ENCODE data around the gene AGGF1. TPM values are rescaled to one million over a fixed set of nuclear protein-coding genes. Genes with fewer than 3 reads are reported as not detected.
"Not testable (repeated sequence)": the region's sequence is repeated elsewhere in the genome, so short reads cannot be mapped to it uniquely, and the experiment has no call there.

AGGF1 gene
- total RNA-seq, 1 experiment from 2014 or later = 26.7 TPM

- Histone ChIP-seq H3K4me1 (replicated peaks) (peaks cover 7% of the 10 kb centered on the region), H3K27ac (peak overlapping the region; percentile 13; the same call in 1 of the 2 replicates), H3K36me3 (no peaks in the 10 kb centered on the region; the same call in 1 of the 2 replicates), H3K9me3 (replicated peaks) (no peaks in the 10 kb centered on the region), H3K27me3 (replicated peaks) (no peaks in the 10 kb centered on the region), H3K4me3 (peak overlapping the region; percentile 60)
- no peak for DNase-seq (ENCODE audit: low read depth in 1 of 2, low spot score in 2 of 2)
These were observed 56.1 kb downstream of the AGGF1 start for GRCh38 chr5:77086368-77086688.

- Histone ChIP-seq H3K27me3 (replicated peaks) (no peaks in the 10 kb centered on the region), H3K36me3 (no peaks in the 10 kb centered on the region; the same call in 1 of the 2 replicates), H3K4me1 (replicated peaks) (peaks cover 7% of the 10 kb centered on the region), H3K27ac (peak within 1 kb of the TSS; percentile 62), H3K4me3 (peak within 1 kb of the TSS; percentile 60), H3K9me3 (replicated peaks) (no peaks in the 10 kb centered on the region)
- peak; percentile 66 to 79 for DNase-seq (ENCODE audit: low read depth in 1 of 2, low spot score in 2 of 2)
These were observed 56.7 kb downstream of the AGGF1 start, which contains the start of gene ZBED3 for GRCh38 chr5:77086689-77087483. ZBED3 (minus strand) TSS chr5:77087285; CDS start chr5:77077878, 9,407 bp downstream.

- no peaks in the 10 kb centered on the region; the same call in 1 of the 2 replicates for H3K36me3 ChIP-seq
- H3K4me3 ChIP-seq = peak overlapping the region; percentile 60
- DNase-seq (ENCODE audit: low read depth in 1 of 2, low spot score in 2 of 2) = no peak
- H3K4me1 ChIP-seq (replicated peaks) = peaks cover 7% of the 10 kb centered on the region
- no peaks in the 10 kb centered on the region for H3K9me3 ChIP-seq (replicated peaks)
- H3K27ac ChIP-seq = no peak overlapping the region
- no peaks in the 10 kb centered on the region for H3K27me3 ChIP-seq (replicated peaks)
These were observed 57.5 kb downstream of the AGGF1 start for GRCh38 chr5:77087484-77088261.

GRCh38 chr5:77095189-77095588 is 65.0 kb downstream of the AGGF1 start:
- Histone ChIP-seq H3K36me3 (no peaks in the 10 kb centered on the region), H3K27me3 (replicated peaks) (no peaks in the 10 kb centered on the region), H3K4me1 (replicated peaks) (no peaks in the 10 kb centered on the region), H3K4me3 (no peak overlapping the region), H3K9me3 (replicated peaks) (no peaks in the 10 kb centered on the region), H3K27ac (no peak overlapping the region)
- DNase-seq (ENCODE audit: low read depth in 1 of 2, low spot score in 2 of 2) = no peak

GRCh38 chr5:77101298-77101697 is 71.1 kb downstream of the AGGF1 start:
- DNase-seq (ENCODE audit: low read depth in 1 of 2, low spot score in 2 of 2) = no peak
- Histone ChIP-seq H3K36me3 (no peaks in the 10 kb centered on the region), H3K4me3 (no peak overlapping the region), H3K27ac (no peak overlapping the region), H3K4me1 (replicated peaks) (no peaks in the 10 kb centered on the region), H3K9me3 (replicated peaks) (no peaks in the 10 kb centered on the region), H3K27me3 (replicated peaks) (no peaks in the 10 kb centered on the region)

DNA sequence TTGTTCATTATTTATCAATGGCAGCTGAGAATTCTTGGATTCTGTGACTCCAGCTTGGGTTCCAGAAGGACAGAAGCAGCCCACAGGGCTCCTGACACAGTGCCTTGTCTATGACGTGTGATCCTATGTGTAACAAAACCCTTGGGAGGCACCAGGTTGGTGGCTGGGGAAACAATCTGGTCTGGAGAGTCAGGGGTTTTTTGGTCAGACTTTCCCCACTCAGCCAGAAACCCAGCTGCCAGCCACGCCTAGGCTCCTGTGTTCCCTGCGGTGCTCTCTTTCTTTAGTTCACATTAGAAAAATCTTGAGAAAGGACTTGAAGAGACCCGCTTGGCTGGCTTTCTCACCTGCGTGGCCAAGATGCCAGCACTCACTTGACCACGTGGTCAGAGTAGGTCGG is 72.3 kb downstream of the AGGF1 start:
- Histone ChIP-seq H3K4me3 (no peak overlapping the region), H3K27me3 (replicated peaks) (no peaks in the 10 kb centered on the region), H3K9me3 (replicated peaks) (no peaks in the 10 kb centered on the region), H3K4me1 (replicated peaks) (no peaks in the 10 kb centered on the region), H3K36me3 (no peaks in the 10 kb centered on the region), H3K27ac (no peak overlapping the region)
- no peak for DNase-seq (ENCODE audit: low read depth in 1 of 2, low spot score in 2 of 2)

- no peaks in the 10 kb centered on the region for H3K36me3 ChIP-seq
- no peaks in the 10 kb centered on the region for H3K27me3 ChIP-seq (replicated peaks)
- H3K4me1 ChIP-seq (replicated peaks) = no peaks in the 10 kb centered on the region
- no peak for DNase-seq (ENCODE audit: low read depth in 1 of 2, low spot score in 2 of 2)
- H3K9me3 ChIP-seq (replicated peaks) = no peaks in the 10 kb centered on the region
- no peak overlapping the region for H3K27ac ChIP-seq
- H3K4me3 ChIP-seq = no peak overlapping the region
These were observed 73.3 kb downstream of the AGGF1 start for GRCh38 chr5:77103457-77103856.

DNA sequence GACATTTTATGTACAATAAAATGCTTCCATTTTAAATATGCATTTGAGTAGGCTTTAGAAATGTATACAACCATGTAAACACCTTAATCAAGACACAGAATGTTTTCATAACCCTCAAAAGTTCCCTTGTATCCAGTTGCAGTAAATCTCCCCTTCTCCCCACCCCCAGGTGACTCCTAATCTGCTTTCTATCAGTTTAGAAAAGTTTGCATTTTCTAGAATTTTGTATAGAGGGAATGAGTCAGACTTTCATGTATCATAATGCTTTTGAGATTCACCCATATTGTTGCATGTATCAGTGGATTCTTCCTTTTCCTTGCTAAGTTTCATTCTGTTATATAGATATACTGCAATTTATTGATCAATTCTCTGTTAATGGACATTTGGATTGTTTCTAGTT is 74.6 kb downstream of the AGGF1 start:
- no peaks in the 10 kb centered on the region for H3K27me3 ChIP-seq (replicated peaks)
- DNase-seq (ENCODE audit: low read depth in 1 of 2, low spot score in 2 of 2) = no peak

GRCh38 chr5:77107035-77107434 is 76.8 kb downstream of the AGGF1 start:
- H3K36me3 ChIP-seq; H3K4me3 ChIP-seq; H3K27me3 ChIP-seq (replicated peaks); H3K9me3 ChIP-seq (replicated peaks); H3K4me1 ChIP-seq (replicated peaks); DNase-seq (ENCODE audit: low read depth in 1 of 2, low spot score in 2 of 2); H3K27ac ChIP-seq: not testable (repeated sequence)

More for the DNA sequence above, 74.6 kb downstream of the AGGF1 start:
- H3K36me3 ChIP-seq = no peaks in the 10 kb centered on the region
- no peaks in the 10 kb centered on the region for H3K4me1 ChIP-seq (replicated peaks)
- H3K9me3 ChIP-seq (replicated peaks) = no peaks in the 10 kb centered on the region
- H3K4me3 ChIP-seq = no peak overlapping the region
- H3K27ac ChIP-seq = no peak overlapping the region

Other genes starting within 250 kb of the AGGF1 start
- gene F2RL1, start 211.4 kb upstream of the AGGF1 start, total RNA-seq (2014; rRNA removed; shearing (Covaris generic)) = 0.41 and 1.2 TPM in 2 replicates
- gene S100Z, start 180.4 kb upstream of the AGGF1 start, total RNA-seq (2014; rRNA removed; shearing (Covaris generic)) = 0.55 TPM in 1 of 2 replicates, not detected in the other
- 0.11 TPM in 1 of 2 replicates, not detected in the other for gene CRHBP, start 77.4 kb upstream of the AGGF1 start, total RNA-seq (2014; rRNA removed; shearing (Covaris generic))
- gene ZBED3, start 56.9 kb downstream of the AGGF1 start, total RNA-seq (2014; rRNA removed; shearing (Covaris generic)) = 0.09 and 0.29 TPM in 2 replicates
- not detected in 2 replicates for gene PDE8B, start 180.3 kb downstream of the AGGF1 start, total RNA-seq (2014; rRNA removed; shearing (Covaris generic))